ENCODE data around the gene S100A9.

Gene S100A9

DNA sequence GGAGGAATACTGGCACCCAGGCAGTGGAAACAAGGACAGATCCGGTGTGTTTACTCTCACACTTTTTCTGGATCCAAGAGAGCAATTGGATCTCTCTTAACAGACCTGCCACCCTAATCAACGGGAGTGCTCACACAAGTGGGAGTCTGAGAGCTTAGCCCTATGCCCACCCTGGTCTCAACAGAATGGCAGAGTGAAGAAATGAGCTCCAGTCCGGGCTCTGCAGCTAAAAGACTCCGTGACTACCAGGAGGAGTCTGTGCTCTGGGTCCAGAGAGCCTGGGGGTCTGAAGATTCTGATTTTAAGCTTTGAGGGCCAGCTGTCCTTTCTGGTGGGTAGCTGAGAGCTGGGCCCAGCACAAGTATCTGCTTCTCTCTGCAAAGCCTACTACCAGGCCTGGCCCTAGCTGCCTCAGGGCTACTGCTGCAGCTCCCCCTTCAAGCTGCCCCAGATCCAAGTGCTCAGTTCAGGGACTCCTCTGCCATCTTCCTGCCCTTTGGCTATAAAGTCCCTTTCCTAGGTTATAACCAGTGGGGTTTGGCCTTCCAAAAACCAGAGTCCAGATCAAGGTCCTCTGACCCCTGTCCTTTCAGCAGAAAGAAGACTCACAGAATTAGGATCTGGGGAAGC is 3.9 kb downstream of the S100A9 start:
- DNase-seq = no peak

DNA sequence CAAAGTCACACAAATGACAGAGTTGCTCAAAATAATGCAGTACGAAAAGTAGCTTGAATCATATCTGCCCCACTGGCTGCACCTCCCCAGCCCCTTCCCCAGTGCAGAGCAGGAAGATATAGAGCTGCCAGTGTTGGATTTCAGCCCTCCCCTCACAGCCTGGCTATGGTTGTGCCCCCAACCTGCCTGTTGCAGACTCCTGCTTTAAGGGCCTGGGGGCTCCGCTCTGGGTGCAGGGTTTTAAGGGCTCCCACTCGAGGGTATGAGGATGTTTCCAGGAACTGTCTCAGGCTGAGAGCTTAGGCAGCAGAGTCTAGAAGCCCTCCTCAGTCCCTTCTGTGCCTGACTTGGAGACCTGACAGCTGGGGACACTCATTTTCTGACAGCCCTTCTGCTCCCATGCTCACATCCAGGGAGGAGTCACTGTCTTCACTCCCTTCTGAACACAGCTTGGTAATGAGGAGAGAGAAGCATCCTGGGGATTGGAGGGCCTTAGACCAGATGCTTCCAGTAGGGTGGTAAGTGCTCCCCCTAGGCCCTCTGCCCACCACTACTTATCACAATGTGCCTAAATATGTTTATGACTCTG is 4.6 kb downstream of the S100A9 start:
- DNase-seq = no peak

DNA sequence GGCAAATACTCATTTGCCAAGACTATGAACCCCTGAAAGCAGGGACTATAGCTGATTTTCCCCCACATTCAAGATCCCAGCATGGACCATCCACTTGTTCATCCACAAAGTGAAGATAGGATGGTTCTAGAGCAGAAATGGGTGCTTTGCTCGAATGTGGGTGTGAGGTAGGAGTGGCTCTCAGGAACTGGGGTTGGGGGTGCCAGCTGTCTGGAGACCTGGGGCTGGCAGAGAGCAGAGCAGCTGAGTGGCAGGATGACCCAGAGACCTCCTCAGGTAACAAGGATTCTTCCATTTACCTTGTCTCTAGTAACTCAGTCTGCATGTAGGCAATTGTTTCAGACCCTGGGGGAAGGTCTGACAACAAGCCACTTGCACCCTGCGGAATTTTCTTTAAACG is 6.0 kb downstream of the S100A9 start:
- no peak for DNase-seq

DNA sequence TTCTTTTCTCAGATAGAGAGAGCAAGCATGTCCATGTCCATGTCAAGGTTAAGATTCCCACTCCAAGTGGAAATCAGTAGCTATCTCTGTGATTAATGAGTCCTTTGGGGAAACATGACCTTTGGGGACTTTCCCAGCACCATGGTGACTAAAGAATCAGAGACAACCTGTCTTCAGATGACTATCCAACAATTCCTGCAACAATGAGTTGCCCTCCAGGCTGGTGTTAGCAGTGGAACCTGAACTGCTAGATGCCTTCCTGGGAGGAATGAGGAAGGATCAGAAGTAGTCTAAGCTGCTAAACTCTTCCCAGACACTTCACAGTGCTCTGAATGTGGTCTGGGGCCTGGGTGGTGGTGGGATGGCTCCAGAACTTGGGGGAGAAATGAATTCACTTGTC is 6.5 kb downstream of the S100A9 start:
- no peak for DNase-seq

DNA sequence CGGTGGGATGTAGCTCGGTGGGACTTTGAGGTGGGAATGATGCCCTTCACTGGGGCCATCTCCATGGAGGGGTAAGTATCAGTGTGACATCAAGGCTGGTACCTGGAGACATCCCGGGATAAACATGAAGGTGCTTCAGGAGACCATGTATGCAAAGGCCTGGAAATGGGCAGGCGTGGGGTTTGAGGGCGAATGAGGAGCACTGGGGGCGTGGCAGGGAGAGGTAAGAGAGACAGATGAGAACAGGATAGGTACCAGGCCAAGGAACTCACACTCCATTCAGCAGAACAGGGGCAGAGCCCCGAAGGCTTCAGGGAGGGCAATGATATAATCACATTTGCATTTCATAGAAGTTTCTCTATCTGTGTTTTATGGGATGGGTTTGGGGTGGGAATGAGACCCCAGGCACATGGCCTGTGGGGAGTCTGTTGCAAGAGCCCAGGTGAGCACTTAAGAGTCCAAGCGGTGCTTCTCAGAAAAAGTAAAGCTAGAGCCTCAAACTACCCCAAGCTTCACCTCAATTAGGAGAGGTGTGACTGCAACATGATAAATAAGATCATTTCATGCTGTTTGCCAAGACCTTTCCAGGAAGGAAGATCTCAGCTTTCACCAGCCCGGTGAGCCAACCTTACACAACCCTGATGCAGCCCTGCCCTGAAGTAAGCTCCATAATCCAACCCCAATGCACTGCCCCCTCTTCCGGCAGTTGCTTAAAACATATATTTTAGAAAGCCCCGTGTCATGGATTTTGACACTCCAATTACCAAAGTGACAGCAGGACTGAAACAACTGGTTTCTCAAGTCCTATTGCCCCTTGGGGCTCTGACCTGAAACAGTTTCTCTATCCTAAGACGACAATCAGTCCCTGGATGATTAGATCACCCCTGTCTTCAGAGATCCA is 7.4 kb downstream of the S100A9 start:
- no peak for DNase-seq

DNA sequence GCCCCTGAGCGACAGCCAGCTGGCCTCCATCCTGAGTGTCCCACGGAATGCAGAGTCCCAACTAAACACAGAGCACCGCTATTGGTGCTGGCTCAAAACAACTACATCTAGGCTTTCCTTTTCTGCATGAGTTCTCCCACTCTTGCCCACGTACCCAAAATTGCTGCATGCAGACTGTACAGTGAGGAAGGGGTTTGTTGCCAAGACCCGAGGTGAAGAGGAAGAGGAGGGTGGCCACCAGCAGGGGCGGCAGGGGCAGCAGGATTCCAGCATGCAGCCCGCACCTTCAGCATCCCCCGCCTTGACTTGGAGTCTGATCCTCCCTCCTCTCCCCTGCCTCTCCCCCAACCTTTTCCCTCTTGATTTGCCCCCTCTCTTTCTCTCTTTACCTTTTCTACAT is 8.0 kb downstream of the S100A9 start:
- no peak for DNase-seq

DNA sequence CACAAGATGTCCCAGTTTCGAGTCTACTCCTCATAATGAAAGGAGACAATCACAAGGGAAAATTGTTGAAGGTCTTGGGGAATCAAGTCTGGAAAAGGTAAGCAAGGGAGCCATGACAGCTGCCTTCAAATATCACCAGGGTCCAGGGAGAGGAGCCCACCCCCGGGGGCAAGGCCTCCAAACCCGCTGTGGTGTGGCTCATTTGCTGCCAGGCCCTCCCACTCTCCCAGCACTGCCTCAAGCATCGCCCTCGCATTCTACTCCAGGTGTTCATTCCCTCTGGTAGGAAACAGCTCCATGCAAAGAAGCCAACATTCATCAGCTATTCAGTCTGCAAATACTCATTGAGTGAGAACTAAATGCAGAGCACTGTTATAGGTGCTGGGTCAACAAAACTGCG is 8.6 kb downstream of the S100A9 start:
- DNase-seq = no peak

DNA sequence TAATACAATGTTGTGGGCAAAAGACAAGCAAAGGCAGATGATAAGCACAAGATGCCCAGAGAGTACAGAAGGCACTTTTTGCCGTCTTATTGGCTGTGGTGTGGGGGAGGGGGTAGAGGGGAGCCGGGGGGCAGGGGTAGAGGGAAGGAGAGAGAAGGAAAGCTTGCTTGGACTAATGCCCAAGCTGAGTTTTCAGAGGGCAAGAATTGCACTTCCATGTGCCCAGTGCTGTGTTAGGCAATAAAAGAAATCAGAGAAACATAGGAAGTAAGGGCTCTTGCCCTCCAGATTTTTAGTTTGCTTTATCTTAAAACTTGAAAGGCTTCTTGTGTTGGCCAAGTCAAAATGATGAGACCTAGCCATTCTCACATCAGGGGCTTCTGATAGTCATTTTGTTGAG is 9.4 kb downstream of the S100A9 start:
- DNase-seq = no peak

DNA sequence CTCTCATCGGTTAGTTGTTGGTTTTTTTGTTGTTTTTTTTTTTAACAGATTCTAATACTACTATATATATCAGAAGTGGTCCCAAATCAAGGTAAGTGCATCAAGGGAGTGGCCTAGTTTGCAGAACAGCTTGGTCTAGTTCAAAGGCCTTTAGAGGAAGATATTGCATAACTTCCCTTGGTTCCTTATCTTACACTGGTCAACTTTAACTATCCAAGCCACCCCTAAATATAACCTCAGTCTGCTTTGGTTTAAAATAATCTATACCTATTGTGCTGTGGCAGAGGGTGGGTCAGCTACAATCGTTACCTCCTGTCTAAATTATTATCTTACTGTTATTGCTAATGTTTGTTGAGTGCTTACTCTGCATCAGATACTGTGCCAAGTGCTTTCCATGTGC is 10.8 kb downstream of the S100A9 start:
- DNase-seq = no peak

DNA sequence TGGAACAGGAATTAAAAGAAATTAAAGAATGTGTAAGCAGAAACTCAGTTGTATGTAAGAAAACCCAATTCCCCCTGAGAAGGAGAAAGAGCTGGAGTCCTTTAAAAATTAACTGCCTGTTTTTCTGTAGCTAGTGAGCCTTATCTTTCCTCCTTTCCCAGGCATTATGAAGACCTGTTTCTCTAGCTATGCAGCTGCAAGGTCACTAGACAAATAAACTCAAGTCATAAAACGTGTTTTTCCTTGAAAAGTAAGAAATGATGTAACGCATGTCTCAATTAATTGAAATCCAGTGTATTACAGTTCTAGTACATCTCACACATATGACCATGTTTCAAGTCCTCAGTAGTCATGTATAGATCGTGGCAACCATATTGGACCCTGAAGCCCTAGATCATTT is 12.5 kb downstream of the S100A9 start:
- DNase-seq = no peak

DNA sequence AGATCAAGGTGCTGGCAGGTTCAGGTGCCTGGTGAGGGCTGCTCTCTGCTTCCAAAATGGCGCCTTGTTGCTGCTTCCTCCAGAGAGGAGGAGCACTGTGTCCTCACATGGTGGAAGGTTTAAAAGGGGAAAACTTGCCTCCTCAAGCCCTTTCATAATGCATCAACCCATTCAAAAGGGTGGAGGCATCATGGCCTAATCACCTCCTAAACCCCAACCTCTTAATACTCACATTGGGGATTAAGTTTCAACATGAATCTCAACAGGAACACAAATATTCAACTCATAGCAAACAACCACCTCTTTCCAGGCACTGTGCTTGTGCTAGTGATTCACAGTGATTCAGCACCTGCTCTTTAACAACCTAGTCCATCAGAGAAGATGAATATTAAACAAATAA is 13.6 kb downstream of the S100A9 start:
- no peak for DNase-seq

DNA sequence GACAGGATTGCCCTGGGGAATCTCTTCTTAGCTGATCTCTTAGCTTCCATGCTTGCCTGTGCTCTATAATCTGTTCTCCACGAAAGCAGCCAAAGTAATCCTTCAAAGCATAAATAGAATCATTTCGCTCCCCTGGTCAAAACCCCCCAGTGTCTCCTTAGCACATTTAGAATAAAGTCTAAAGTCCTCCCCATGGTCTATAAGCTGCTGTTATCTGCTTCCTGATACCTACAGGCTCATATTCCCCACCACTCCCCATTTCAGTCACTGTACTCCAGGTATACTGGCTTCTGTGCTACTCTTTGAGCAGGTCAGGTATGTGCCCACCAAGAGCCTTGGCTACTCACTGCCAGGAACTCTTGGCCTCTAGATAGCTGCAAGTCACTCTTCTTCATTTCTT is 14.9 kb downstream of the S100A9 start:
- DNase-seq = no peak

DNA sequence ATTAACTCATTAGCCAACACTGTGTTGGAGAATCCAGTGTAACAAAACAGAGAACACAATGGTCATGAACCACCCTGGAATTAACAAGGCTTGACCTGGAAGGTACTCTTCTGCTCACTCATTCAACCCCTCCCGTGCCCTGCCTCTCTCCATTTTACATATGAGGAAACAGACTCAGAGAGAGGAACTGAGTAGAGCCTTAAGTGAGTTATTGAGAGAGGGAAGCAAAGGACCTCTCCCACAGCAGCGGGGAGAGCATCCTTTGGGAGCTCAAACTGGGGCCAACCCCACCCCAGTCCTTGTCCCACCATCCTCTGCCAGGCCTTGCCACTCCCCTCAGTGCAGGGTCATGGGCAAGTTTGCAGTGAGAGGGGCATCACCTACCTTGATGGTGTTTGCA is 16.4 kb downstream of the S100A9 start:
- no peak for DNase-seq

DNA sequence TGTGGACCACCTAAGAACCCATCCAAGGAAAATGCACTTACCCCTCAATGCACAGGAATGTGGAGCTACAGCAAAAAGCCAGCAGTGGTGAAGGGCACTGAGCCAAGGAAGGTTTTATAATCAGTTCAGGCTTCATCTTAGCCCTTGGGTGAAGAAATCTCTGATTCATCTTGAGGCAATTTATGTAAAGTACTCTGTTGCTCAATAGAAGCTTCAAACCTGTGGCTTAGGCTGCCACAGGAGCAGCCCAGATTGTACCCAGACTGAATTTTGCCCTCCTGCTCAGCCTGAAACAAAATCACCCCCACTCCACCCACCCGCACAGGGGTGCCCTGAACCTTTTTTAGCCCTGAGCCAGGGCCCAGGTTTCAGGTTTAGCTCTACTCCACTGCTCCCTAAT is 17.9 kb downstream of the S100A9 start, which contains the start of gene S100A12:
S100A12 (minus strand) TSS at position 111 of the 400 bp plus-strand sequence. CDS start 1,029 bp downstream, outside the sequence.
- DNase-seq = no peak

DNA sequence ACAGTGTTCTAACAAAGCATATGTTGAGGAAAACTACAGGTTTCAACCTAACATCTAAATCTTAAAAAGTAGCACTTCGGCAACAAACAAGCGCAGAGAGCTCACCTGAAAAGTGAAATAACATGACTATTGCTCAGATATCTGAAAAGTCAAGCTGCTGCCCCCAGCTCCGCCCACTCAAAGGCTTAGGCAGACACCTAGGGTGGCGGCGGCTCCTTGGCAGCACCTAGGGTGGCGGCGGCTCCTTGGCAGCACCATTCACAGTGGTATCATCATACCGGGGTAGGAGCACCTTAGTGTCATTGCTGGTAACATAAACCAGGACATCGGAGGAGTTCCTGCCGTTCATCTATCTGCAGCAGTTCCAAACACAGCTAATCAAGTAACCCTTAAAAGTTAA is 21.9 kb downstream of the S100A9 start:
- no peak for DNase-seq

DNA sequence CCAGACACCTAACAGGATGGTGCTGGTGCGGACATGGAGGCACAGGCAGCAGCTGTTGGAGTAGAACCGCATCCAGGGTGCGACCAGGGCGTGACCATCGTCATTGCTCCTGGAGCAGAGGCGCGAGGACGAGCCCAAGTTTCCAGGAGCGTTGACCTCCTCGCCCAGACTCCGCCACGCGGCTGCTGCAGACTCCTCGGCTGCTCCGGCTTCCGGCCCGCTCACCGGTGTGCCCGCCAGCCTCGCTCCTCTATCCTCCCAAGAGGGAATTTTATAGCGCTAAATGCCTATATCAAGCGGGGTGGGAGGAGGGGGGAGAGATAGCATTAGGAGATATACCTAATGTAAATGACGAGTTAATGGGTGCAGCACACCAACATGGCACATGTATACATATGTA is 23.1 kb downstream of the S100A9 start:
- no peak for DNase-seq

DNA sequence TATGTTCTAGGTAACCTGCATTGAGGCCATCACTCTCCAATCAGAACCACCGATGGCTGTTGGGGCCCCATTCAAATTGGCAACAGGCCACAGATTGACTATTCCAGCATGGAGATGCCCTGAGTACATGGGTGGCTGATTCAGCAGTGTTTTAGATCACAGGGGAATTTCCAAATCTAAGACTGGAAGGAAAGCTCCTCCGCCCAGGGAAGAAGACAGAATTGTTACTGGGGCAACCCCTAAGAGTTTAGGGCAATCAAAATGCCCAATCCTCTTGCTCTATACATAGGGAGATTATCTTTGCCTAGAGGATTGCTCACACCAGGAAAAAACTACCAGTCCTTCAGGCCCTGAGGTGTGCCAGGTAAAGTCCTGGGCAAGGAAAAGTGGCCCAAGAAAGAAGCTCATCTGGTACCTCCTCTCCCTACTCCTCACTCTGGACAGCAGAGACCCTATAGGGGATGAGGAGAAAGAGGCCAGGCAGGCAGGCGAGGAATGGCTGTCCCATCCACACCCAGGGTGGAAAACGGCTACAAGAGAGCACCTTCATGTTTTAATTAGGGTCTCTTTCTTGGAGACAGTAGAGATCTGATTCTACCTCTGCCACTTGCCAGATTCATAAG is 27.4 kb downstream of the S100A9 start:
- no peak for DNase-seq

DNA sequence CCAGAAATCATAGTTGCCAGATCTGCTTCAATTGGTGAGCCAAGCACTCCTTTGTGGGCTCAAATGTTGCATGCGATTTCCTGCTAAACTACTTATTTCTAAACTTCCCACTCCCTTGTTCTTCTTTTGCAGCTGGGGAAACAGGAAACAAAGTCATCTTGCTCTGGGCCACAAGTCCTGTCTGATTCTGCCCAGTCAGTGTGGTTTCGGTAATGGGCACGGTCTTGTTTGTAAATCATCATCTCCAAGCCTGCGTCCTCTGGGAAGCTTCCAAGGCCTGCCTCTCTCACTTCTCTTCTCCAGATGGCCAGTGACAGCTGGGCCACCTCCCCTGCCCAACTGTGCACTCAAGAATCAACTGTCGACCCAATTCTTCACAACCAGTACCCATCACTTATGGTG is 28.8 kb downstream of the S100A9 start:
- DNase-seq = no peak

DNA sequence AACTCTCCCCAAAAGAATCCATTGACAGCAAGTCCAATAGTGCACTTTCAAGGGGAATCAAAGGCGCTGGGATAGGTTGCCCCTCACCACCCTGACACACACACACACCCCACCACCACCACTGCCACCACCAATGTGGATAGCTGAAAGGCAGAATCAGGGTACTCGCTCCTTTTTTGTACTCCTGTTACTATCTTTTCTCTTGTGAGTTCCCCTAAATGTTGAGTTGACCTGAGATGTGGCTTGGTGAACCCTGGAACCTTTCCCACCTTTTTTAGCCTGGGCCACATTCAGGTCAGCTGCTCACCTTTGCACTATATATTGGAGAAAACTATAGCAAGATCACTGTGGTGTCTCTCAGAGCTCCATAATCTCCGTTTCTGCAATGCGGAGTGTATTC is 29.3 kb downstream of the S100A9 start:
- no peak for DNase-seq

DNA sequence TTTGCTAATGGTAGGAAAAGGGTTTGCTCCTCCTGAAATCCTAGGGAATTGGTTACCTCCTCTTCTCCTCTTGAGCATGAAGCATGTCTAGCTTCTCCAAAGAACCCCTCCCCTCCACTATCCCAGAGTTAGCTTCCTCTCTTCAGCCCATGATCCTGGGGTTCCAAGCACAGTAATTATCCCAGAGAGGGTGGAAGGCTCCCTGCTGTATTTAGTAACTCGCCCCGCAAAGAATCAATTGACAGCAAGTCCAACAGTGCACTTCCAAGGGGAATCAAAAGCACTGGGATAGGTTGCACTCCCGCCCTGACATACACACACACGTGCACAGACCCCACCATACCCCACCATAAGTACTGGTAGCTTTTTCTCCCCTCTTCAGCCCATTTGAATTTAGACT is 30.1 kb downstream of the S100A9 start:
- no peak for DNase-seq

DNA sequence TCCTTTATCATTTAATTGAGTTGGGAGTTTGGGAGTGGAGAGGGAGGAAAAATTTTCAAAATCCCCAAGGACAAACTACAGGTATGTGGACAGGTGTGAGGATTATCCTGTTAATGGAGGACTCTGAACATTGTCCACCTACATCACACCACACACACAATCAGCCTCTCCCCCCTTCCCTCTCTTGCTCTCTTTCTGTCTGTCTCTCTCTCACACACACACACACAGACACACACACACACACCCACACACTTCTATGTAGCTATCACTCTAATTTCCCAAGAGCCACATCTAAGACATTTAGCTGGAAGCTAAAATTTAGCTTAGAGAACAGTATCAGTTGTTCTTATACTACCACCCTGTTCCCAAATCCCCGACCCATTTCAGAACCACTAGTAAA is 31.7 kb downstream of the S100A9 start:
- DNase-seq = no peak

DNA sequence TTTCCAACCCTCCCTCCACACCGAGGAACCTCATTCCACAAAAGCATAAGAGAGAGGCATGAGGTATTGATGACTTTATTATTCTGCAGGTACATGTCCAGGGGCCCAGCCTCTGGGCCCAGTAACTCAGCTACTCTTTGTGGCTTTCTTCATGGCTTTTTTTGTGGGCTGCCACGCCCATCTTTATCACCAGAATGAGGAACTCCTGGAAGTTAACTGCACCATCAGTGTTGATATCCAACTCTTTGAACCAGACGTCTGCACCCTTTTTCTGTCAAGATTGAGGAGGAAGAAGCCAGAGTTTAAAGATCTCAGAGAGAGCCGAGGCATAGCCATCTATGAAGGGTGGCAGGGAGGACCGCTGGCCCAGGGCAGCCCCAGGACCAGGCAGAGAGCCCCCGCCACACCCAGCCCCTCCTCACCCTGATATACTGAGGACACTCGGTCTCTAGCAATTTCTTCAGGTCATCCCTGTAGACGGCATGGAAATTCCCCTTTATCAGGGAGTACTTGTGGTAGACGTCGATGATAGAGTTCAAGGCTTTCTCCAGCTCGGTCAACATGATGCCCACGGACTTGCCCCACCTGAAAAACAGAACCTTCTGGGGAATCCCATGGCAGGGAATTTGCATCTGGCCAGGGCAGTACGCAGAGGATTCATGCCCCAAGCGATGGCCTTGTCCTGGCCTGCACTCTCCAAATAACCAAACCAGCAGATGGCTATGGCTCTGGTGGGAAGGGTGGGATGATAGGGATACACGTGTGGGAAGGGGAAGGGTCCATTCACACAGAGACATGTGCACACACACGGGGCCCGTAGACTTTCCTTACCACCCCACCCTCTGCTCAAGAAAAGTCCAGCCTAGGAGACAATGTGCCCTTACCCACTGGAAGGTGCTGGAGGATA is 32.6 kb downstream of the S100A9 start:
- no peak for DNase-seq

Data from NCI-H146 (cell line).